HepG2 (cell line): Measurements from ENCODE around the gene ABCC12. TPM values are rescaled to one million over a fixed set of nuclear protein-coding genes. Genes with fewer than 3 reads are reported as not detected.

Experiments
- ATAC-seq: fragments of 200-7000 bp; cut with Tn5 transposase; 3 replicates; pipeline ENCODE4 v1.9.1; 2020; ENCODE audit warnings: mild to moderate bottlenecking, moderate library complexity
- Bru-seq: library from RNA; stranded (reverse); fragments of 400-500 nt; gene quantifications from one replicate; lab custom pipeline; 2021; lab: Mats Ljungman, UMichigan
- BruChase-seq, 2 experiments: library from RNA; stranded (reverse); fragments of 400-500 nt; gene quantifications; one replicate each; lab custom pipeline; 2021; lab: Mats Ljungman, UMichigan
- BruUV-seq: library from RNA; stranded (reverse); fragments of 400-500 nt; replicated peaks from 2 replicates; lab custom pipeline; 2021; lab: Mats Ljungman, UMichigan
- CTCF ChIA-PET: fragments of 300-600 bp; formaldehyde crosslinking; extraction: SDS; loops from one replicate; lab custom pipeline; 2021; ENCODE audit warnings: low total read pairs, inconsistent platforms, low intra/inter-chr PET ratio; lab: Yijun Ruan, JAX
- POLR2A ChIA-PET: fragments of 350-600 bp; sonication (Branson Sonifier 250); formaldehyde crosslinking; loops from one replicate; lab custom pipeline; 2020; ENCODE audit warnings: antibody characterized with exemption, inconsistent platforms; lab: Yijun Ruan, JAX
- DNase-seq: peaks from one replicate; pipeline ENCODE4 v3.0.0-alpha.2; 2015; ENCODE audit warnings: low spot score
- FAIRE-seq: peaks from 3 replicates; lab custom pipeline; 2011; peaks lifted over from hg19 to GRCh38; lab: Jason Lieb, UNC
- H2AFZ ChIP-seq: one replicate; pipeline ENCODE4 v1.6.1; 2011; ENCODE audit warnings: low read length, inconsistent platforms
- H3K27ac ChIP-seq: fragments of 300-600 bp; 3 replicates; pipeline ENCODE4 v1.8.0; 2011; ENCODE audit warnings: mixed run types, mild to moderate bottlenecking, mixed read lengths, low read length, inconsistent platforms; ENCODE audit not compliant: insufficient read depth; ENCODE audit errors: extremely low read length
- H3K27me3 ChIP-seq, 2 experiments: fragments of 200-600 bp in 1 of 2; 2 replicates in 1 of 2; 3 replicates in 1 of 2; pipeline versions ENCODE4 v1.6.0 to v1.8.0; 2011; ENCODE audit warnings: low read length in 2 of 2, mild to moderate bottlenecking in 2 of 2, moderate library complexity in 2 of 2, inconsistent platforms in 1 of 2; ENCODE audit not compliant: insufficient read depth in 2 of 2, control insufficient read depth in 1 of 2
- H3K36me3 ChIP-seq, 2 experiments: fragments of 200-600 bp in 1 of 2; replicated peaks in 1 of 2; 2 replicates in 1 of 2; 3 replicates in 1 of 2; pipeline versions ENCODE4 v1.5.1 to v1.8.0; 2011; ENCODE audit warnings: low read length in 2 of 2, inconsistent platforms in 1 of 2; ENCODE audit not compliant: insufficient read depth in 2 of 2, control insufficient read depth in 1 of 2
- H3K4me1 ChIP-seq: 2 replicates; pipeline ENCODE4 v1.5.1; 2012; ENCODE audit warnings: low read length, inconsistent platforms; ENCODE audit not compliant: insufficient read depth
- H3K4me2 ChIP-seq: 2 replicates; pipeline ENCODE4 v1.6.0; 2011; ENCODE audit warnings: low read depth, low read length, inconsistent platforms
- H3K4me3 ChIP-seq, 3 experiments: fragments of 200-600 bp in 1 of 3; sonication (generic), shearing (Covaris generic) in 1 of 3; replicated peaks in 1 of 3; 2 replicates each; pipeline ENCODE4 v1.5.1; 2011 to 2016; ENCODE audit warnings: low read length in 3 of 3, inconsistent platforms in 2 of 3, low read depth in 2 of 3, mild to moderate bottlenecking in 2 of 3, control low read depth in 1 of 3, mixed read lengths in 1 of 3; ENCODE audit not compliant: insufficient read depth in 1 of 3
- H3K79me2 ChIP-seq: one replicate; pipeline ENCODE4 v1.6.1; 2011; ENCODE audit warnings: low read length, inconsistent platforms; ENCODE audit not compliant: insufficient read depth
- H3K9ac ChIP-seq: 2 replicates; pipeline ENCODE4 v1.6.0; 2011; ENCODE audit warnings: mild to moderate bottlenecking, low read depth, low read length, inconsistent platforms; ENCODE audit not compliant: insufficient read depth
- H3K9me3 ChIP-seq: 2 replicates; pipeline ENCODE4 v1.5.1; 2012; ENCODE audit warnings: mild to moderate bottlenecking, low read length
- H4K20me1 ChIP-seq: 2 replicates; pipeline ENCODE4 v1.6.0; 2011; ENCODE audit warnings: inconsistent platforms, mild to moderate bottlenecking, low read length, moderate library complexity; ENCODE audit not compliant: insufficient read depth
- EED ChIP-seq: sonication (generic); formaldehyde crosslinking; IDR thresholded peaks from 2 replicates; pipeline ENCODE4 v1.5.0; 2020; ENCODE audit warnings: mild to moderate bottlenecking, missing genetic modification reagents
- HNRNPK ChIP-seq: fragments of 200-400 bp; formaldehyde crosslinking; IDR thresholded peaks from 2 replicates; pipeline ENCODE4 v1.6.1; 2018; ENCODE audit warnings: low read length, low read depth, moderate library complexity, mild to moderate bottlenecking; ENCODE audit not compliant: poor library complexity, severe bottlenecking
- MTA3 ChIP-seq: sonication (generic); formaldehyde crosslinking; IDR thresholded peaks from 2 replicates; pipeline ENCODE4 v1.4.0; 2020; ENCODE audit warnings: missing genetic modification reagents
- PCBP1 ChIP-seq: fragments of 200-400 bp; formaldehyde crosslinking; IDR thresholded peaks from 2 replicates; pipeline ENCODE4 v1.6.1; 2017; ENCODE audit warnings: mild to moderate bottlenecking, low read depth, low read length, borderline replicate concordance
- POGK ChIP-seq: sonication (generic); formaldehyde crosslinking; conservative IDR thresholded peaks from 2 replicates; pipeline ENCODE4 v1.8.0; 2022; ENCODE audit warnings: mild to moderate bottlenecking, moderate library complexity, missing genetic modification reagents
- ZBTB49 ChIP-seq: sonication (generic); formaldehyde crosslinking; IDR thresholded peaks from 2 replicates; pipeline ENCODE4 v1.4.0; 2020; ENCODE audit warnings: missing genetic modification reagents, borderline replicate concordance
- ZNF180 ChIP-seq: sonication (generic); formaldehyde crosslinking; IDR thresholded peaks from 2 replicates; pipeline ENCODE4 v1.4.0; 2020; ENCODE audit warnings: low read depth, missing genetic modification reagents, borderline replicate concordance
- ZNF205 ChIP-seq: IDR thresholded peaks from 2 replicates; pipeline ENCODE4 v1.6.1; 2018; ENCODE audit warnings: missing biosample characterization, missing genetic modification reagents
- ZNF276 ChIP-seq: sonication (generic); formaldehyde crosslinking; IDR thresholded peaks from 2 replicates; pipeline ENCODE4 v1.4.0; 2020; ENCODE audit warnings: mild to moderate bottlenecking, low read depth, missing genetic modification reagents
- ZSCAN31 ChIP-seq: sonication (generic); formaldehyde crosslinking; IDR thresholded peaks from 2 replicates; pipeline ENCODE4 v1.5.0; 2020; ENCODE audit warnings: low read depth, mild to moderate bottlenecking, missing genetic modification reagents
- WGBS: methylation state at CpG from one replicate; pipeline ENCODE4 v1.1.6; 2017; ENCODE audit warnings: low lambda C conversion rate; 5-methylcytosine and 5-hydroxymethylcytosine counted together
- in situ Hi-C: cut with HindIII; loops from 2 replicates; pipeline ENCODE4 v1.10.0; 2017; ENCODE audit warnings: low pct_unique_long_range_greater_than_20kb; ENCODE audit not compliant: extremely low pct_ligation_motif_present
- intact Hi-C: fragments of 100-400 bp; cut with micrococcal nuclease; formaldehyde crosslinking; loops from one replicate; pipeline ENCODE4 v1.10.0; 2022; ENCODE audit not compliant: unreplicated experiment
- long read RNA-seq, 2 experiments: library from RNA in 1 of 2; library from polyadenylated mRNA in 1 of 2; stranded (forward) in 1 of 2; unstranded in 1 of 2; transcript quantifications; one replicate each; pipeline ENCODE4 v2.0.0, GENCODE V29; 2019 to 2022
- polyA minus RNA-seq, 3 experiments: library from RNA; depleted of rRNA, polyadenylated mRNA; stranded (reverse); fragments of >200 nt; gene quantifications; 2 replicates each; pipeline ENCODE4 v1.2.3, GENCODE V29; 2011; ENCODE audit warnings: low replicate concordance in 1 of 3
- polyA plus RNA-seq, 8 experiments: library from polyadenylated mRNA; depleted of rRNA in 3 of 8; stranded (reverse) in 7 of 8; unstranded in 1 of 8; fragments of >200 nt; fragmentation: Illumina TruSeq in 4 of 8; extraction: Trizol in 4 of 8; gene quantifications; 2 replicates each; pipeline versions ENCODE4 v1.2.1 to v1.2.3, GENCODE V29; 2011 to 2016; ENCODE audit warnings: low read depth in 4 of 8, missing spikeins in 1 of 8, mixed read lengths in 1 of 8; ENCODE audit not compliant: insufficient read depth in 1 of 8
- total RNA-seq, 5 experiments: library from RNA; depleted of rRNA; stranded (reverse); fragments of >200 nt; fragmentation: Illumina TruSeq; extraction: Trizol; gene quantifications; 2 replicates each; pipeline ENCODE4 v1.2.3, GENCODE V29; 2016; ENCODE audit warnings: low read depth in 1 of 5

Gene ABCC12
- total RNA-seq (2016; rRNA removed; fragmentation: Illumina TruSeq; extraction: Trizol): not detected in 2 replicates
- total RNA-seq (2016; cell fraction: cytosol; rRNA removed; fragmentation: Illumina TruSeq; extraction: Trizol; ENCODE audit: low read depth): not detected in 2 replicates
- not detected in 2 replicates for total RNA-seq (2016; cell fraction: insoluble cytoplasmic fraction; rRNA removed; fragmentation: Illumina TruSeq; extraction: Trizol)
- total RNA-seq (2016; cell fraction: membrane; rRNA removed; fragmentation: Illumina TruSeq; extraction: Trizol): not detected in 2 replicates
- total RNA-seq (2016; cell fraction: nucleus; rRNA removed; fragmentation: Illumina TruSeq; extraction: Trizol): not detected in 2 replicates
- polyA plus RNA-seq (2011; rRNA removed): 0.22 TPM in 1 of 2 replicates, not detected in the other
- polyA plus RNA-seq (2011; cell fraction: cytosol; rRNA removed): not detected in 2 replicates
- not detected in 2 replicates for polyA plus RNA-seq (2011; cell fraction: nucleus; rRNA removed)
- polyA plus RNA-seq (2012): not detected in 2 replicates
- polyA plus RNA-seq (2016; cell fraction: cytosol; fragmentation: Illumina TruSeq; extraction: Trizol; ENCODE audit: low read depth): not detected in 2 replicates
- not detected in 2 replicates for polyA plus RNA-seq (2016; cell fraction: insoluble cytoplasmic fraction; fragmentation: Illumina TruSeq; extraction: Trizol; ENCODE audit: low read depth)
- not detected in 2 replicates for polyA plus RNA-seq (2016; cell fraction: membrane; fragmentation: Illumina TruSeq; extraction: Trizol; ENCODE audit: low read depth)
- not detected in 2 replicates for polyA plus RNA-seq (2016; cell fraction: nucleus; fragmentation: Illumina TruSeq; extraction: Trizol; ENCODE audit: insufficient read depth, low read depth)
- polyA minus RNA-seq (2011; rRNA and poly(A)+ RNA removed; ENCODE audit: low replicate concordance): not detected in 2 replicates
- polyA minus RNA-seq (2011; cell fraction: cytosol; rRNA and poly(A)+ RNA removed): not detected in 2 replicates
- not detected in 2 replicates for polyA minus RNA-seq (2011; cell fraction: nucleus; rRNA and poly(A)+ RNA removed)
- Bru-seq, nascent RNA: not detected
- not detected for BruChase-seq, experiment 1, labeled RNA remaining after a 6-hour chase
- BruChase-seq, experiment 2, labeled RNA remaining after a 2-hour chase: percentile 2 among the genes with signal in this experiment
- long read RNA-seq, experiment 1: 0 reads
- long read RNA-seq, experiment 2: 0 reads

GRCh38 chr16:48155926-48156789 lies at the start of gene ABCC12:
TSS of gene ABCC12 (minus strand) at chr16:48155993. CDS start at chr16:48146424, 9,569 bp downstream.
- no peaks in the 10 kb centered on the region for H4K20me1 ChIP-seq
- peak; percentile 55 for ATAC-seq
- intact Hi-C loops: loop anchor here (2.0 kb wide), 2 partner anchors 897 to 1013 kb away; partner anchors contain the start of gene NETO2
- no peak within 1 kb of the TSS for H3K9ac ChIP-seq
- peak within 1 kb of the TSS; percentile 57 for H3K4me2 ChIP-seq
- 31% methylated on average over 24 of the region's 24 CpGs for WGBS
- POLR2A ChIA-PET: no interaction called here
- CTCF ChIA-PET: interaction anchor here (1.0 to 2.1 kb wide), 7 partner anchors 9 to 1209 kb away, joined by 3 to 13 read pairs (median 7); partner anchors contain the start of gene NETO2
- BruUV-seq: no TSS peak
- H3K9me3 ChIP-seq: no peaks in the 10 kb centered on the region
- FAIRE-seq: no peak
- in situ Hi-C loops: no loop called here
- no peak for DNase-seq
- H2AFZ ChIP-seq: no peak within 1 kb of the TSS
- H3K79me2 ChIP-seq: no peaks in the 10 kb centered on the region
- H3K4me3 ChIP-seq: peak within 1 kb of the TSS in 1 of 3 experiments; percentile 31; a peak in 1 of 6 replicates
- H3K4me1 ChIP-seq: peaks cover 8% of the 10 kb centered on the region
- no peak within 1 kb of the TSS for H3K27ac ChIP-seq
- H3K36me3 ChIP-seq: no peaks in the 10 kb centered on the region
- peaks cover 4 to 65% of the 10 kb centered on the region in 2 experiments; a peak in 4 of 5 replicates for H3K27me3 ChIP-seq
- TF ChIP-seq HNRNPK (peak; percentile 64), POGK (CRISPR knock-in tag) (0 out of 2 replicates have a peak, but pooled peaks have one; percentile 32), ZSCAN31 (CRISPR knock-in tag) (0 out of 2 replicates have a peak, but pooled peaks have one; percentile 47), ZNF180 (0 out of 2 replicates have a peak, but pooled peaks have one; percentile 54), ZNF205 (CRISPR knock-in tag) (no peak), MTA3 (CRISPR knock-in tag) (0 out of 2 replicates have a peak, but pooled peaks have one; percentile 32), PCBP1 (0 out of 2 replicates have a peak, but pooled peaks have one; percentile 69), ZNF276 (CRISPR knock-in tag) (no peak), EED (CRISPR knock-in tag) (0 out of 2 replicates have a peak, but pooled peaks have one; percentile 18), ZBTB49 (peak; percentile 27; the same call in 1 of the 2 replicates)
- TF ChIP-seq, all 625 proteins: peak for 8
